Liver (tissue), 9 donors: ENCODE results near the gene TREX2. TPM values are rescaled to one million over a fixed set of nuclear protein-coding genes. Genes with fewer than 3 reads are reported as not detected.

Experiments
- DNase-seq: peaks from one replicate; pipeline ENCODE4 v3.0.0-alpha.2; 2017; ENCODE audit warnings: low spot score
- H3K27ac ChIP-seq, 2 donors: one replicate each; pipeline ENCODE4 v1.7.0; 2013; ENCODE audit warnings: inconsistent platforms in 2 of 2, low read length in 2 of 2, control low read depth in 1 of 2, low read depth in 1 of 2, mild to moderate bottlenecking in 1 of 2
- H3K27me3 ChIP-seq, 4 donors: one replicate each; pipeline versions ENCODE4 v1.6.1 to v1.7.0; 2013; ENCODE audit warnings: low read length in 3 of 4, inconsistent platforms in 1 of 4, mild to moderate bottlenecking in 1 of 4, moderate library complexity in 1 of 4; ENCODE audit not compliant: control insufficient read depth in 4 of 4, insufficient read depth in 4 of 4
- H3K36me3 ChIP-seq, 4 donors: one replicate each; pipeline versions ENCODE4 v1.6.1 to v1.7.0; 2013; ENCODE audit warnings: low read length in 3 of 4, mild to moderate bottlenecking in 3 of 4, low read depth in 1 of 4, moderate library complexity in 1 of 4; ENCODE audit not compliant: control insufficient read depth in 4 of 4, insufficient read depth in 3 of 4
- H3K4me1 ChIP-seq, 4 donors: one replicate each; pipeline versions ENCODE4 v1.6.1 to v1.7.0; 2013; ENCODE audit warnings: low read length in 3 of 4, mild to moderate bottlenecking in 3 of 4, moderate library complexity in 1 of 4; ENCODE audit not compliant: control insufficient read depth in 4 of 4, insufficient read depth in 4 of 4
- H3K4me3 ChIP-seq, 3 donors: one replicate each; pipeline versions ENCODE4 v1.6.1 to v1.7.0; 2013; ENCODE audit warnings: low read length in 3 of 3, control low read depth in 1 of 3, low read depth in 1 of 3, mild to moderate bottlenecking in 1 of 3
- H3K9ac ChIP-seq, 2 donors: one replicate each; pipeline ENCODE4 v1.7.0; 2013; ENCODE audit warnings: low read length in 2 of 2, mild to moderate bottlenecking in 2 of 2, moderate library complexity in 2 of 2, control low read depth in 1 of 2, low read depth in 1 of 2
- H3K9me3 ChIP-seq, 4 donors: one replicate each; pipeline versions ENCODE4 v1.6.1 to v1.7.0; 2013; ENCODE audit warnings: low read length in 3 of 4; ENCODE audit not compliant: control insufficient read depth in 4 of 4
- EGR1 ChIP-seq, 2 donors: IDR thresholded peaks; 2 replicates each; pipeline ENCODE4 v1.6.1; 2016 to 2018; ENCODE audit warnings: antibody characterized with exemption in 2 of 2, low read depth in 2 of 2
- FOXA1 ChIP-seq: IDR thresholded peaks from 2 replicates; pipeline ENCODE4 v1.6.1; 2016; ENCODE audit warnings: antibody characterized with exemption
- FOXA2 ChIP-seq: IDR thresholded peaks from 2 replicates; pipeline ENCODE4 v1.6.1; 2016; ENCODE audit warnings: antibody characterized with exemption
- GABPA ChIP-seq, 2 donors: IDR thresholded peaks in 1 of 2; conservative IDR thresholded peaks in 1 of 2; 2 replicates each; pipeline ENCODE4 v1.6.1; 2016; ENCODE audit warnings: antibody characterized with exemption in 2 of 2, mild to moderate bottlenecking in 1 of 2, moderate library complexity in 1 of 2
- HNF4A ChIP-seq, 2 donors: conservative IDR thresholded peaks; 2 replicates each; pipeline ENCODE4 v1.6.1; 2016; ENCODE audit warnings: antibody characterized with exemption in 2 of 2, mild to moderate bottlenecking in 2 of 2
- HNF4G ChIP-seq: IDR thresholded peaks from 2 replicates; pipeline ENCODE4 v1.6.1; 2016; ENCODE audit warnings: antibody characterized with exemption
- JUND ChIP-seq, 2 donors: IDR thresholded peaks; 2 replicates each; pipeline ENCODE4 v1.6.1; 2016; ENCODE audit warnings: antibody characterized with exemption in 2 of 2
- NR2F2 ChIP-seq: IDR thresholded peaks from 2 replicates; pipeline ENCODE4 v1.6.1; 2016; ENCODE audit warnings: antibody characterized with exemption
- RAD21 ChIP-seq, 2 donors: IDR thresholded peaks; 2 replicates each; pipeline ENCODE4 v1.6.1; 2016; ENCODE audit warnings: antibody characterized with exemption in 2 of 2, mild to moderate bottlenecking in 2 of 2
- RXRA ChIP-seq, 2 donors: IDR thresholded peaks; 2 replicates each; pipeline ENCODE4 v1.6.1; 2017 to 2018; ENCODE audit warnings: antibody characterized with exemption in 2 of 2, mild to moderate bottlenecking in 1 of 2
- SP1 ChIP-seq: IDR thresholded peaks from 2 replicates; pipeline ENCODE4 v1.6.1; 2018; ENCODE audit warnings: antibody characterized with exemption, mild to moderate bottlenecking
- TAF1 ChIP-seq: conservative IDR thresholded peaks from 2 replicates; pipeline ENCODE4 v1.6.1; 2016; ENCODE audit warnings: antibody characterized with exemption, mild to moderate bottlenecking
- YY1 ChIP-seq: IDR thresholded peaks from 2 replicates; pipeline ENCODE4 v1.6.1; 2016; ENCODE audit warnings: antibody characterized with exemption, mild to moderate bottlenecking
- WGBS: extraction: QIAGEN DNeasy Blood & Tissue Kit; methylation state at CpG from one replicate; pipeline ENCODE4 v1.1.7; 2013; 5-methylcytosine and 5-hydroxymethylcytosine counted together
- polyA plus RNA-seq, 2 donors: library from polyadenylated mRNA; stranded (reverse) in 1 of 2; unstranded in 1 of 2; fragments of 200-250 nt in 1 of 2; fragments of >200 nt in 1 of 2; fragmentation: Nextera tagmentation in 1 of 2; extraction: Ambion mirVana in 1 of 2; gene quantifications; one replicate each; pipeline versions ENCODE4 v1.2.1 to v1.2.3, GENCODE V29; 2013 to 2015
- total RNA-seq, 2 donors: library from RNA; depleted of rRNA; stranded (reverse); fragments of >200 nt; gene quantifications; one replicate each; pipeline ENCODE4 v1.2.3, GENCODE V29; 2014
- TF ChIP-seq, protein P1 (sequence below): fragments of 150-350 bp; IDR thresholded peaks from 2 replicates; pipeline ENCODE4 v1.5.1; 2017; ENCODE audit warnings: improper control_type of control experiment, low read depth, low read length; ENCODE audit not compliant: missing input control
- TF ChIP-seq, protein P2 (sequence below): IDR thresholded peaks from 2 replicates; pipeline ENCODE4 v1.6.1; 2016; ENCODE audit warnings: antibody characterized with exemption
- TF ChIP-seq, protein P3 (sequence below): IDR thresholded peaks from 2 replicates; pipeline ENCODE4 v1.6.1; 2016; ENCODE audit warnings: antibody characterized with exemption
- TF ChIP-seq, protein P4 (sequence below): IDR thresholded peaks from 2 replicates; pipeline ENCODE4 v1.6.1; 2016; ENCODE audit warnings: antibody characterized with exemption
- TF ChIP-seq, protein P5 (sequence below): IDR thresholded peaks from 2 replicates; pipeline ENCODE4 v1.6.1; 2016; ENCODE audit warnings: antibody characterized with exemption, mild to moderate bottlenecking
- donor health status: healthy.
- donor health status: healthy.
- donor health status: healthy.
- donor health status: healthy.
- donor health status: healthy.

TREX2 gene
- total and polyA plus RNA-seq, 4 donors: 0.13 to 1.3 (median 1.2) TPM; not detected in 1

DNA sequence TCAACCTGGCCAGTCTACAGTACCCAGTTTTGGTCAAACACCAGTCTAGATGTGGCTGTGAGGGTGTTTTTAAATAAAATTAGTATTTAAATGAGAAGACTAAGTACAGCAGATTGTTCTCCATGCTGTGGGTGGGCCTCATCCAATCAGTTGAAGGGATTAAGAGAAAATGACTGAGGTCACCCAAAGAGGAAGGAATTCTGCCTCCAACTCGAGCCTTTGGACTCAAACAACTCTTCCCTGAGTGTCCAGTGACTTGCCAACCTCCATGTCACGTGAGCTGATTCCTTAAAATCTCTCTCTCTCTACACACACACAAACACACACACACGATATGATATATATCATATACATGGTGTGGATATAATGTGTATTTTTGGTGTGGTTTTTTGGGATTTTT lies 10.0 kb downstream of the TREX2 start:
- peaks cover 0 to 4% (median 0%) of the 10 kb centered on the region in 4 donors for H3K9me3 ChIP-seq
- WGBS: 66% methylated on average over 3 of the region's 3 CpGs
- TF ChIP-seq RAD21 (IDR thresholded peaks at IDR 0.05): no peak
- no peak for TF ChIP-seq HNF4G
- no peak for TF ChIP-seq YY1
- TF ChIP-seq SP1: no peak
- TF ChIP-seq GABPA (IDR thresholded peaks at IDR 0.05 in 1 of 2, conservative IDR thresholded peaks at IDR 0.05 in 1 of 2): no peak
- TF ChIP-seq RXRA (IDR thresholded peaks at IDR 0.05): no peak
- TF ChIP-seq, protein P1, sequence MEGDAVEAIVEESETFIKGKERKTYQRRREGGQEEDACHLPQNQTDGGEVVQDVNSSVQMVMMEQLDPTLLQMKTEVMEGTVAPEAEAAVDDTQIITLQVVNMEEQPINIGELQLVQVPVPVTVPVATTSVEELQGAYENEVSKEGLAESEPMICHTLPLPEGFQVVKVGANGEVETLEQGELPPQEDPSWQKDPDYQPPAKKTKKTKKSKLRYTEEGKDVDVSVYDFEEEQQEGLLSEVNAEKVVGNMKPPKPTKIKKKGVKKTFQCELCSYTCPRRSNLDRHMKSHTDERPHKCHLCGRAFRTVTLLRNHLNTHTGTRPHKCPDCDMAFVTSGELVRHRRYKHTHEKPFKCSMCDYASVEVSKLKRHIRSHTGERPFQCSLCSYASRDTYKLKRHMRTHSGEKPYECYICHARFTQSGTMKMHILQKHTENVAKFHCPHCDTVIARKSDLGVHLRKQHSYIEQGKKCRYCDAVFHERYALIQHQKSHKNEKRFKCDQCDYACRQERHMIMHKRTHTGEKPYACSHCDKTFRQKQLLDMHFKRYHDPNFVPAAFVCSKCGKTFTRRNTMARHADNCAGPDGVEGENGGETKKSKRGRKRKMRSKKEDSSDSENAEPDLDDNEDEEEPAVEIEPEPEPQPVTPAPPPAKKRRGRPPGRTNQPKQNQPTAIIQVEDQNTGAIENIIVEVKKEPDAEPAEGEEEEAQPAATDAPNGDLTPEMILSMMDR: no peak
- TF ChIP-seq, protein P2, sequence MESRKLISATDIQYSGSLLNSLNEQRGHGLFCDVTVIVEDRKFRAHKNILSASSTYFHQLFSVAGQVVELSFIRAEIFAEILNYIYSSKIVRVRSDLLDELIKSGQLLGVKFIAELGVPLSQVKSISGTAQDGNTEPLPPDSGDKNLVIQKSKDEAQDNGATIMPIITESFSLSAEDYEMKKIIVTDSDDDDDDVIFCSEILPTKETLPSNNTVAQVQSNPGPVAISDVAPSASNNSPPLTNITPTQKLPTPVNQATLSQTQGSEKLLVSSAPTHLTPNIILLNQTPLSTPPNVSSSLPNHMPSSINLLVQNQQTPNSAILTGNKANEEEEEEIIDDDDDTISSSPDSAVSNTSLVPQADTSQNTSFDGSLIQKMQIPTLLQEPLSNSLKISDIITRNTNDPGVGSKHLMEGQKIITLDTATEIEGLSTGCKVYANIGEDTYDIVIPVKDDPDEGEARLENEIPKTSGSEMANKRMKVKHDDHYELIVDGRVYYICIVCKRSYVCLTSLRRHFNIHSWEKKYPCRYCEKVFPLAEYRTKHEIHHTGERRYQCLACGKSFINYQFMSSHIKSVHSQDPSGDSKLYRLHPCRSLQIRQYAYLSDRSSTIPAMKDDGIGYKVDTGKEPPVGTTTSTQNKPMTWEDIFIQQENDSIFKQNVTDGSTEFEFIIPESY: no peak
- TF ChIP-seq, protein P3, sequence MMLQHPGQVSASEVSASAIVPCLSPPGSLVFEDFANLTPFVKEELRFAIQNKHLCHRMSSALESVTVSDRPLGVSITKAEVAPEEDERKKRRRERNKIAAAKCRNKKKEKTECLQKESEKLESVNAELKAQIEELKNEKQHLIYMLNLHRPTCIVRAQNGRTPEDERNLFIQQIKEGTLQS: no peak
- TF ChIP-seq JUND (IDR thresholded peaks at IDR 0.05): no peak
- TF ChIP-seq FOXA1: no peak
- no peak for TF ChIP-seq NR2F2
- no peak for TF ChIP-seq TAF1
- TF ChIP-seq, protein P4, sequence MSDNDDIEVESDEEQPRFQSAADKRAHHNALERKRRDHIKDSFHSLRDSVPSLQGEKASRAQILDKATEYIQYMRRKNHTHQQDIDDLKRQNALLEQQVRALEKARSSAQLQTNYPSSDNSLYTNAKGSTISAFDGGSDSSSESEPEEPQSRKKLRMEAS: no peak
- TF ChIP-seq EGR1 (IDR thresholded peaks at IDR 0.05; ENCODE audit: low read depth in 2 of 2): no peak
- no peak overlapping the region for H3K9ac ChIP-seq
- no peak for DNase-seq
- no peaks in the 10 kb centered on the region for H3K36me3 ChIP-seq
- no peaks in the 10 kb centered on the region for H3K4me1 ChIP-seq
- H3K4me3 ChIP-seq: no peak overlapping the region
- H3K27me3 ChIP-seq: peaks cover 0 to 6% (median 0%) of the 10 kb centered on the region in 4 donors
- H3K27ac ChIP-seq: no peak overlapping the region

DNA sequence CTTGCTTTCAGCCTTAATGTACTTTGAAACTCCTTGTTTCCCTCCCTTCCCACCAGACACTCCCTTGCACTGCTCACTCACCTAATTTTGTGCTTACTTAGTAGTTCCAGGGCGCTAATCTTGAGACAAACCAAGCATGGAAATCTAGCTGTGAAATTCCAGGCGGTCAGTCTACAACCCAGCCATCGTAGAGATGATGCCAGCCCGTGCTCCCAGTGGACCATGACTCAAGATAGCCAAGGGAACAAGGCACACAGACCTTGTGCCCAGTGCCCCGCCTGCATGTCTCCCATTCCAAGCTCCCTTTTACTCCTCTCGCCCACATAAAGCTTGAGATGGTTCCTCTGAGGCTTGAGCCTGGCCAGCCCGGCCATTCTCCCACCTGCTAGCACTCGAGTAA lies 11.1 kb downstream of the TREX2 start:
- Histone ChIP-seq H3K27ac (no peak overlapping the region), H3K4me1 (no peaks in the 10 kb centered on the region), H3K4me3 (no peak overlapping the region), H3K9ac (no peak overlapping the region), H3K9me3 (peaks cover 0 to 6% (median 1%) of the 10 kb centered on the region in 4 donors), H3K36me3 (no peaks in the 10 kb centered on the region), H3K27me3 (peaks cover 0 to 8% (median 0%) of the 10 kb centered on the region in 4 donors)
- TF ChIP-seq HNF4G: no peak
- TF ChIP-seq RAD21 (IDR thresholded peaks at IDR 0.05): no peak
- no peak for TF ChIP-seq HNF4A (conservative IDR thresholded peaks at IDR 0.05)
- no peak for TF ChIP-seq FOXA1
- TF ChIP-seq, protein P5, sequence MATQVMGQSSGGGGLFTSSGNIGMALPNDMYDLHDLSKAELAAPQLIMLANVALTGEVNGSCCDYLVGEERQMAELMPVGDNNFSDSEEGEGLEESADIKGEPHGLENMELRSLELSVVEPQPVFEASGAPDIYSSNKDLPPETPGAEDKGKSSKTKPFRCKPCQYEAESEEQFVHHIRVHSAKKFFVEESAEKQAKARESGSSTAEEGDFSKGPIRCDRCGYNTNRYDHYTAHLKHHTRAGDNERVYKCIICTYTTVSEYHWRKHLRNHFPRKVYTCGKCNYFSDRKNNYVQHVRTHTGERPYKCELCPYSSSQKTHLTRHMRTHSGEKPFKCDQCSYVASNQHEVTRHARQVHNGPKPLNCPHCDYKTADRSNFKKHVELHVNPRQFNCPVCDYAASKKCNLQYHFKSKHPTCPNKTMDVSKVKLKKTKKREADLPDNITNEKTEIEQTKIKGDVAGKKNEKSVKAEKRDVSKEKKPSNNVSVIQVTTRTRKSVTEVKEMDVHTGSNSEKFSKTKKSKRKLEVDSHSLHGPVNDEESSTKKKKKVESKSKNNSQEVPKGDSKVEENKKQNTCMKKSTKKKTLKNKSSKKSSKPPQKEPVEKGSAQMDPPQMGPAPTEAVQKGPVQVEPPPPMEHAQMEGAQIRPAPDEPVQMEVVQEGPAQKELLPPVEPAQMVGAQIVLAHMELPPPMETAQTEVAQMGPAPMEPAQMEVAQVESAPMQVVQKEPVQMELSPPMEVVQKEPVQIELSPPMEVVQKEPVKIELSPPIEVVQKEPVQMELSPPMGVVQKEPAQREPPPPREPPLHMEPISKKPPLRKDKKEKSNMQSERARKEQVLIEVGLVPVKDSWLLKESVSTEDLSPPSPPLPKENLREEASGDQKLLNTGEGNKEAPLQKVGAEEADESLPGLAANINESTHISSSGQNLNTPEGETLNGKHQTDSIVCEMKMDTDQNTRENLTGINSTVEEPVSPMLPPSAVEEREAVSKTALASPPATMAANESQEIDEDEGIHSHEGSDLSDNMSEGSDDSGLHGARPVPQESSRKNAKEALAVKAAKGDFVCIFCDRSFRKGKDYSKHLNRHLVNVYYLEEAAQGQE: no peak
- TF ChIP-seq, protein P2: no peak
- TF ChIP-seq JUND (IDR thresholded peaks at IDR 0.05): no peak
- TF ChIP-seq EGR1 (IDR thresholded peaks at IDR 0.05; ENCODE audit: low read depth in 2 of 2): no peak
- TF ChIP-seq, protein P3: no peak
- TF ChIP-seq YY1: no peak
- TF ChIP-seq, protein P4: no peak
- TF ChIP-seq FOXA2: no peak
- TF ChIP-seq RXRA (IDR thresholded peaks at IDR 0.05): no peak
- no peak for TF ChIP-seq SP1
- TF ChIP-seq TAF1: no peak
- WGBS: 95% methylated on average over 8 of the region's 8 CpGs
- no peak for DNase-seq
